GM18499 (cell line): ENCODE measurements around the gene ZFYVE28.

ENCODE experiments used
- ATAC-seq: cut with Tn5 transposase; IDR thresholded peaks from one replicate; pipeline ENCODE4 v1.9.1; 2021; ENCODE audit warnings: moderate number of reproducible peaks; ENCODE audit not compliant: insufficient read depth, unreplicated experiment

The ZFYVE28 gene

GRCh38 chr4:2295900-2296442 lies 122.5 kb downstream of the ZFYVE28 start:
- ATAC-seq: no peak

- ATAC-seq: no peak
Measured at GRCh38 chr4:2295500-2295899, 122.9 kb downstream of the ZFYVE28 start.

- ATAC-seq: no peak
Measured at GRCh38 chr4:2292646-2293108, 125.8 kb downstream of the ZFYVE28 start.

- no peak for ATAC-seq
Measured at GRCh38 chr4:2291705-2292645, 126.5 kb downstream of the ZFYVE28 start.

- ATAC-seq: no peak
Measured at GRCh38 chr4:2290974-2291704, 127.3 kb downstream of the ZFYVE28 start.

GRCh38 chr4:2290488-2290887 lies 128.0 kb downstream of the ZFYVE28 start:
- ATAC-seq: no peak

GRCh38 chr4:2289955-2290333 lies 128.5 kb downstream of the ZFYVE28 start:
- ATAC-seq: no peak

- ATAC-seq: no peak
Measured at GRCh38 chr4:2289311-2289954, 129.0 kb downstream of the ZFYVE28 start.

GRCh38 chr4:2288051-2288541 lies 130.3 kb downstream of the ZFYVE28 start:
- ATAC-seq: no peak

- no peak for ATAC-seq
Measured at GRCh38 chr4:2287594-2287915, 130.9 kb downstream of the ZFYVE28 start.

GRCh38 chr4:2286904-2287593 lies 131.4 kb downstream of the ZFYVE28 start:
- ATAC-seq: no peak

- no peak for ATAC-seq
Measured at GRCh38 chr4:2285613-2286381, 132.6 kb downstream of the ZFYVE28 start.

GRCh38 chr4:2284934-2285612 lies 133.4 kb downstream of the ZFYVE28 start:
- ATAC-seq: no peak

GRCh38 chr4:2284161-2284933 lies 134.1 kb downstream of the ZFYVE28 start:
- ATAC-seq: no peak

- no peak for ATAC-seq
Measured at GRCh38 chr4:2283199-2283711, 135.2 kb downstream of the ZFYVE28 start.

- ATAC-seq: no peak
Measured at GRCh38 chr4:2281575-2282343, 136.7 kb downstream of the ZFYVE28 start.
